CD4-positive, alpha-beta T cell treated with Interleukin-21 for 1 hour (primary cell): ENCODE measurements around the gene WFDC5.

ENCODE experiments used
- DNase-seq: peaks from one replicate; pipeline ENCODE4 v3.0.0-alpha.2; 2020

WFDC5 gene

DNA sequence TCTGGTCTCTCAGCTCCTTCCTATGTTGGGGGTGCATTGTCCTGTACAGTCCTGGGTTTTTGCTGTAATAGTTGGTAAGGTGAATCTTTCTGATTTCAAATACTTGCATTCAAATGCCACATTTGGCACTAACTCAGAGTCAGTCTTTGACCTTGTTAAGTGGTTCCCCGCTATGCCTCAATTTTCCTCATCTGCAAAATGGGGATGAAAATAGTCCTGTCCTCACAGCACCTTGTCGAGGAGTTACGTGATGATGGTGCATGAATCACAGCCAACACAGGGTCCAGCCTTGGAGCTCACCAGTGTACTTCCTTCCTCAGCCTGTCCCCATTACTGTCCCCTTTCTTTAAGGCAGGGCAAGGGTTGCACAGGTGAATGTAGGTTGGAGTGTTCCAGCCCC, 1.1 kb downstream of the WFDC5 start:
- DNase-seq: no peak

DNA sequence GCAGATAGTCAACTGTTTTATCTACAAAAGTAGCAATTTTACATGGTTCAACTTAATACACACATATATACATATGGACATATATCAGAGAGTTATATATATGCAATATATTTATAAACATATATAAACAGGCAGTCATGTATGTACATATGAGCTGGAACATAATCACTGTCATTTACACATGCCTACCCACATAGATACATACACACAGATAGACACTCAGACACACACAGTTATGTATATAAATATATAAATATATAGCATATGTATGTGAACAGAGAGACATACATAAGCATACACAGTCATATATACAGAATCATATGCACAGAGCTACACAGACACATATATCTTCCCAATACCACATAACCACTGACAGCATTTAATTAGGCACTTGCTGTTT, 2.2 kb downstream of the WFDC5 start:
- DNase-seq: no peak

GRCh38 chr20:45111799-45112471, 3.0 kb downstream of the WFDC5 start:
- peak; percentile 31 for DNase-seq

- DNase-seq: no peak
Observed at GRCh38 chr20:45111285-45111684, 3.7 kb downstream of the WFDC5 start.

- DNase-seq: no peak
Observed at GRCh38 chr20:45110301-45110700, 4.7 kb downstream of the WFDC5 start.

DNA sequence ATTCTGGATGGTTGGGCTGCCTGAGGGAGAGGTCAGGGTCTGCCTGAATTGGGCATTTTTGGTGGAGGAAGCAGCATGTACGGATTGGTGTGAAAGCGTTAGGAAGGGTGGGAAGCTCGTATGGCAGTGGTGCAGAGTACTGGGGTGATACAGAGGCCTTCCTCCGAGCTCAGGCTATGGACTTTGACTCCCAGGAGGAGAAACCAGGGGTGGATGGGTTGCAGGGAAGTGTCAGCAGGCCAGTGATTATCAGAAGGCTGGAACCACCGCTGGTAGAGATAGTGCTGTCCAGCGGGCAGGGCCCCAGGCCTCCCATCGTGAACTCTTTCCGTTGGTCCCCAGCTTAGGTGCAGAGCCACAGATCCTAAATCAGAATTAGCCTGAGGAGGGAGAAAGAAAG, 5.3 kb downstream of the WFDC5 start:
- DNase-seq: no peak

DNA sequence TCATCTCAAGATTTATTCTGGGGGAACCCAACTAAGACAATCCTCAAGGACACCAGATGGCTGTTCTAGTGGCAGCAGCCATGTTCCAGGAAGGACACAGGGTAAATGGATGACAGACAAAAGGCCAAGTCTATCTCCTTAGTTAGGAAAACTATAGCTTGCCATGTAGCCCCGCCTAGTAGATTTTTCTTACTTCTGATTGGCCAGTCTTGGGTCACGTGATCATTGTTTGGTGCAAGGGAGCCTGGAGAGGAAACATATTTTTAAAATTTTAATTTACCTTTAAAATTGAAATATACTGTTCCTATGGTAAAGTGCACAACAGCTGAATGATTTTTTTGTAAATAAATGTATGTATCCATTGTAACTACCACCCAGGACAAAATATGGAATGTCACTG, 9.7 kb downstream of the WFDC5 start:
- DNase-seq: no peak

- no peak for DNase-seq
Observed at GRCh38 chr20:45104786-45105185, 10.2 kb downstream of the WFDC5 start.

GRCh38 chr20:45103072-45103471, 11.9 kb downstream of the WFDC5 start:
- no peak for DNase-seq

- no peak for DNase-seq
Observed at GRCh38 chr20:45101333-45101850, 13.6 kb downstream of the WFDC5 start.

DNA sequence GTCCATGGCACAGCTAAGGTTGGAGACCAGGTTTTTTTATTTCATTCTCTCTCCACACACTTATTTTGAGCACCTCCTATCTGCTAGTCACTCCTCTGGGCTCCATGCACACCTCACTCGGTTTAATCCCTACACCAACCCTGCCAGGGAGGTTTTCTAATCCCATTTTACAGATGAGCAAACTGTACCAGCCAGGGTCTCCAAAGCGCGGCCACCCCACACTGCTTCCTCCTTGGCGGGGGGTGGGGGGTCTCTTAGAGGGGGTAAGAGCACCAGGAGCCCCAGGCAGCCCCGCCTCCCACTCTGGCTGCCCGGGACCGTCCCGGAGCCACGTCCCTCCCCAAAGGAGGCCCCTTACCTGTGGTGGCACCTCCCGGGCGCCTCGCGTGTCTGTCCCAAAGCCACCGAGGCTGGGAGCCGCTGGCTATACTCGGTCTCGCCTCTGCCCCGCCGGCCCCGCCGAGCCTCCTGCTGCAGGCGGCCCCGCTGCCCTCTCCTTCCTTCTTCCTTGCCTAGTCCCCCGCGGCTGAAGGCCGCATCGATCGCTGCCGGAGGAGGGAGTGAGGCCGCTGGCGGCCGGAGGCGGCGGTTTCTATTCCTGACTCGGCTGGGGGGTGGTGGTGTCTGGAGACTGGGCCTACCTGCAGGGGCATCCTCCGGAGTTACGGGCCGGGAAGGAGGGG, 14.3 kb downstream of the WFDC5 start, which contains the start of gene KCNS1:
TSS of gene KCNS1 (minus strand) at position 565 of the 683 bp plus-strand sequence. CDS start 1,891 bp downstream, outside the sequence.
- DNase-seq: no peak

GRCh38 chr20:45098103-45098773, 16.7 kb downstream of the WFDC5 start:
- DNase-seq: peak; percentile 11

DNA sequence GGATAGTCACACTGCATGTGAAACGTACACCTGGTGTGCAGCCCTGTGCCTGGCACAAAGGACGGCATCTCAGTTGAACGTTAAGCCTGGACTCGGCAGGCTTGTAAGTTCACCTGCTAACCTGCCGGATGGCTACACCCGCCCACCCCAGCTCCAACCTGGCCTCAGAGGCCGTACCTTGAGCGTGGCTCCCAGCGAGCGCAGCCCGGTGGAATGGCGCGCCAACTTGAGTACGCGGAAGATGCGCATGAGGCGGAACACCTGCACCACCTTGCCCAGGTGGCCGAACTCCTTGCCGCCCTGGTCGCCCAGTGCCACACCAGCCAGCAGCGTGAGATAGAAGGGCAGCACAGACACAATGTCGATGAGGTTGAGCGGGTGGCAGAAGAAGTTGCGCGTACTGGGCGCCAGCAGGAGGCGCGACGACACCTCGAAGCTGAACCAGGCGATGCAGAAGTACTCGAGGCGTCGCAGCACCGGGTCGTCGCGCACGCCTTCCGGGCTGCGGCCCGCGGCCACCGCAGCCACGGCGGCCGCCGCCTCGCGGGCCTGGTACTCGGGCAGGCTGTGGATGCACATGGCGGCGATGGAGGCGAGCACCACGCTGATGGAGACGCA, 17.4 kb downstream of the WFDC5 start:
- DNase-seq: peak; percentile 39

- no peak for DNase-seq
Observed at GRCh38 chr20:45096781-45097180, 18.2 kb downstream of the WFDC5 start.

GRCh38 chr20:45095805-45096238, 19.2 kb downstream of the WFDC5 start:
- DNase-seq: peak; percentile 73

GRCh38 chr20:45094864-45095574, 20.0 kb downstream of the WFDC5 start:
- DNase-seq: no peak

GRCh38 chr20:45094201-45094600, 20.8 kb downstream of the WFDC5 start:
- no peak for DNase-seq

DNA sequence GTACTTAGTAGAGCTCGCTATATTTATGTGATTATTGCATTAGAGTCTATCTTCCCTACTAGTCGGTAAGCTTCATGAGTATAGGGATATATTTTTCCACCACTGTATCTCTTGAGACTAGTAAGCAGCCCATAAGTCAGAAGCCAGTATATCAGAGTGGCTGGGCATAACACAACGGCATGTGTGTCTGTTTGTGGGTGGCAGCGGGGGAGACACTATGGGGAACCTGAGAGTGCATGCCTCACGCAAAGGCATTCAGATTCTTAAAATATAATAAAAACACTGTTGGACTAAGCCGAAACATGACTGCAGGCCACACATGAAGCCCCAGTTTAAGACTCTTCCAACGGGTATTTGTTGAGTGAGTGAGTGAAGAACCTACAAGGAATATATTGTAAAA, 22.1 kb downstream of the WFDC5 start:
- no peak for DNase-seq

GRCh38 chr20:45091366-45091765, 23.6 kb downstream of the WFDC5 start:
- no peak for DNase-seq

DNA sequence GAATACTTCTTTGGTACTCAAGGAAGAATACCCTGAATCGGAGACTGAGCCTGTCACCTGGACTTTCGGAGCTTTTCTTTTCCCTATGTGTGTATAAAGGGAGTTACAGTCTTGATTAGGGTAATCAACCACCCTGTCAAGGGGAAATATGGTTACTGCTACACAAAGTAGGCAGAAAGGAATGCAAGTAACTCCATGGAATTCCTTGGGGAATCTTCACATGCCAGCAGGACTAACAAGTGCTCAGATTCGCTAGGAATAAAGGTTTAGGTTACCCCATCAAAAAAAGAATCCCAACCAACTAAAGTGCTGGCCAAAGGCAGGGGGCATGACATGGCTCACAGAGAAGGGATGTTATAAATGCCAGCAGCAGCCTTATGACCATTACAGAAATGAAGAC, 24.5 kb downstream of the WFDC5 start:
- no peak for DNase-seq

DNA sequence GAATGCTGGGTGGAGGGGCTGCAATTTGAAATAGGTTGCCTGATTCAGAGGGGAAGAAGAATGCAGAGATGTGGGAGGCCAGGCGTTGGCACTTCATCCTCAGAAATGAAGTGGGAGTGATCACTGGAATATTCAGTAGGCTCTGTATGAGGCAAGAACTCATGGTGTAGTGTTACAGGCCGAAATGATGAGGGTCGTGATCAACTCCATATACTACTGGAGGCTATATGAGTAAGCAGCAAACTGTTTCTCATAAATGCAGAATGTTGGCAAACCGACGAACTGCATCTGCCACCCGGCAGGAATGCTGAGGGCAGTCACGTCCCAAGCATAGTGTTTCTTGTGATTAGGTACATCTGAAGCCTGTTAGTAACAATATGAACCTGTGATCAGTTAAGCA, 26.7 kb downstream of the WFDC5 start:
- no peak for DNase-seq

DNA sequence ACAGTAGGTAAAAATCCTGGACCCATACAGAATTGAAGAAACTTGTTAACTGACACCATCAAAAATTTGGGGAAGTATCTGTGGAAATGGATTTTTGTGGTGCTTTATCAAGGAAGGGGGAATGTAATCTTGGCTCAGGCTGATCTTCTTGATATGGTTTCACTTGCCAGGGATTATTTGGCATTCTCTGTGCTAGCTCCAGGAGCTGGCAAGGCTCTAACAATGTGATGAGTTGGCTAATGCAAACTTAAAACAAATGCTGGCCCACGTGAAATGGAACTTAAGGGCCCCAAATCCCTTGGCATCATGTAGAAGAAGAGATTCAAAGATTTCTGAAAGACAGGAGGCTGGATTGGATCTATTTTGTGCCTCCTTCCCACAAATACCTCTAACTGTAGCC, 27.2 kb downstream of the WFDC5 start:
- DNase-seq: no peak
